ENCODE measurements around the gene PUSL1. TPM values are rescaled to one million over a fixed set of nuclear protein-coding genes. Genes with fewer than 3 reads are reported as not detected.

The PUSL1 gene, protein sequence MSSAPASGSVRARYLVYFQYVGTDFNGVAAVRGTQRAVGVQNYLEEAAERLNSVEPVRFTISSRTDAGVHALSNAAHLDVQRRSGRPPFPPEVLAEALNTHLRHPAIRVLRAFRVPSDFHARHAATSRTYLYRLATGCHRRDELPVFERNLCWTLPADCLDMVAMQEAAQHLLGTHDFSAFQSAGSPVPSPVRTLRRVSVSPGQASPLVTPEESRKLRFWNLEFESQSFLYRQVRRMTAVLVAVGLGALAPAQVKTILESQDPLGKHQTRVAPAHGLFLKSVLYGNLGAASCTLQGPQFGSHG
- 10 to 100 TPM; 23.9 to 25.4 TPM for total RNA-seq

- peaks cover 25% of the 10 kb centered on the region for H3K4me1 Mint-ChIP-seq (ENCODE audit: low read depth)
- DNase-seq (peak; percentile 90), ATAC-seq (peak; percentile 72)
- H3K27me3 Mint-ChIP-seq = no peaks in the 10 kb centered on the region
- H3K27ac Mint-ChIP-seq = peak within 1 kb of the TSS; percentile 88
- peak within 1 kb of the TSS; percentile 80 for H3K4me3 Mint-ChIP-seq
- POLR2A ChIA-PET = no interaction called here
- CTCF ChIA-PET = no interaction called here
- intact Hi-C loops (cut with micrococcal nuclease) = no loop called here
- H3K9me3 Mint-ChIP-seq = no peaks in the 10 kb centered on the region
- H3K36me3 Mint-ChIP-seq (ENCODE audit: low read depth) = peaks cover 9% of the 10 kb centered on the region
- TF ChIP-seq, protein P1, sequence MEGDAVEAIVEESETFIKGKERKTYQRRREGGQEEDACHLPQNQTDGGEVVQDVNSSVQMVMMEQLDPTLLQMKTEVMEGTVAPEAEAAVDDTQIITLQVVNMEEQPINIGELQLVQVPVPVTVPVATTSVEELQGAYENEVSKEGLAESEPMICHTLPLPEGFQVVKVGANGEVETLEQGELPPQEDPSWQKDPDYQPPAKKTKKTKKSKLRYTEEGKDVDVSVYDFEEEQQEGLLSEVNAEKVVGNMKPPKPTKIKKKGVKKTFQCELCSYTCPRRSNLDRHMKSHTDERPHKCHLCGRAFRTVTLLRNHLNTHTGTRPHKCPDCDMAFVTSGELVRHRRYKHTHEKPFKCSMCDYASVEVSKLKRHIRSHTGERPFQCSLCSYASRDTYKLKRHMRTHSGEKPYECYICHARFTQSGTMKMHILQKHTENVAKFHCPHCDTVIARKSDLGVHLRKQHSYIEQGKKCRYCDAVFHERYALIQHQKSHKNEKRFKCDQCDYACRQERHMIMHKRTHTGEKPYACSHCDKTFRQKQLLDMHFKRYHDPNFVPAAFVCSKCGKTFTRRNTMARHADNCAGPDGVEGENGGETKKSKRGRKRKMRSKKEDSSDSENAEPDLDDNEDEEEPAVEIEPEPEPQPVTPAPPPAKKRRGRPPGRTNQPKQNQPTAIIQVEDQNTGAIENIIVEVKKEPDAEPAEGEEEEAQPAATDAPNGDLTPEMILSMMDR (IDR thresholded peaks at IDR 0.05) = no peak
These were observed at the start of gene PUSL1, which contains the start of gene ACAP3 for GRCh38 chr1:1307923-1308755. TSS of gene PUSL1 (plus strand) at chr1:1308597. CDS start at chr1:1308644, 47 bp downstream. TSS of gene ACAP3 (minus strand) at chr1:1307930. CDS start at chr1:1307815, 115 bp downstream.

GRCh38 chr1:1259119-1259488, 49.3 kb upstream of the PUSL1 start:
- ChIA-PET CTCF (no interaction called here), POLR2A (no interaction called here)
- Mint-ChIP-seq H3K4me1 (ENCODE audit: low read depth) (peaks cover 6% of the 10 kb centered on the region), H3K4me3 (no peak overlapping the region), H3K27me3 (no peaks in the 10 kb centered on the region), H3K9me3 (no peaks in the 10 kb centered on the region), H3K36me3 (ENCODE audit: low read depth) (peaks cover 34% of the 10 kb centered on the region), H3K27ac (no peak overlapping the region)
- TF ChIP-seq, protein P1 (IDR thresholded peaks at IDR 0.05) = no peak
- ATAC-seq (no peak), DNase-seq (no peak)
- intact Hi-C loops (cut with micrococcal nuclease) = no loop called here

GRCh38 chr1:1259540-1259939, 48.9 kb upstream of the PUSL1 start:
- ATAC-seq = no peak
- TF ChIP-seq, protein P1 (IDR thresholded peaks at IDR 0.05) = no peak
- Mint-ChIP-seq H3K27me3 (no peaks in the 10 kb centered on the region), H3K27ac (peak overlapping the region; percentile 10), H3K4me1 (ENCODE audit: low read depth) (peaks cover 6% of the 10 kb centered on the region), H3K9me3 (no peaks in the 10 kb centered on the region), H3K36me3 (ENCODE audit: low read depth) (peaks cover 34% of the 10 kb centered on the region), H3K4me3 (no peak overlapping the region)
- intact Hi-C loops (cut with micrococcal nuclease) = no loop called here
- DNase-seq = no peak
- POLR2A ChIA-PET = no interaction called here
- CTCF ChIA-PET = no interaction called here

DNA sequence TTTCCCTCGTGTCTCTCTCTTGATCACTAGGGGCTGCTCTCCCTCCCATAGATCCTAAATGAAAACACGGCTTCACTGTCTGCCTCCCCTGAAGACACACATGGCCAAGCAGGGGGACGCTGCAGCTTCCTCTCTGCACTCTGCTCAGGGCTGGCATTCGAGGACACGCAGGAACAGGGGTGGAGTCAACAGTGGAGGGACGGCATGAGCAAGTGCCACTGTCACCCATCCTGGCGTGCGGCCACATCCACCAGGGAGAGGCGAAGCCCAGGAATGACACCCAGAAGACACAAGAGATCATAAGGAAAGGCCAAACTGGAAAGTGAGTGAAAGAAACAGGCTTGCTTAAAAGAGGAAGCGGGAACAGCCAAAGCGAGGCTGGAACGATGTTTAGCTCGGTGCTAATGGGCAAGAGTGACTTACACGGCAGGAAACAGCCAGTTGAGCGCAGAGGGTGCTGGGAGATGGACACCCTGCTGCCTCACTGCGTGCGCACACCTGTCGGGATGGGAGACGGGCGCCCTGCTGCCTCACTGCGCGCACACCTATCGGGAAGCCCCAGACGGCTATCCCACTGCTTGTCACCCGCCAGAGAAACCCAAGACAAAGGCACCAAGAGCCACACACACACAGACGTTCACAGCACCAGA, 48.3 kb upstream of the PUSL1 start:
- H3K4me1 Mint-ChIP-seq (ENCODE audit: low read depth) = peaks cover 6% of the 10 kb centered on the region
- intact Hi-C loops (cut with micrococcal nuclease) = no loop called here
- no peaks in the 10 kb centered on the region for H3K9me3 Mint-ChIP-seq
- ChIA-PET CTCF (interaction anchor here (1.1 to 1.5 kb wide), 3 partner anchors 11 to 258 kb away, joined by 3 to 11 read pairs (median 4); no protein-coding TSS in a partner anchor), POLR2A (interaction anchor here (0.8 kb wide), 1 partner anchor 142 kb away, joined by 3 read pairs; no protein-coding TSS in a partner anchor)
- H3K27ac Mint-ChIP-seq = peak overlapping the region; percentile 10
- DNase-seq (no peak), ATAC-seq (no peak)
- no peaks in the 10 kb centered on the region for H3K27me3 Mint-ChIP-seq
- H3K4me3 Mint-ChIP-seq = no peak overlapping the region
- H3K36me3 Mint-ChIP-seq (ENCODE audit: low read depth) = peaks cover 36% of the 10 kb centered on the region
- TF ChIP-seq, protein P1 (IDR thresholded peaks at IDR 0.05) = no peak

Data from activated CD8-positive, alpha-beta T cell treated with anti-CD3 and anti-CD28 coated beads for 36 hours (primary cell).